Keratinocyte (primary cell): ENCODE results near the gene BBLN. TPM values are rescaled to one million over a fixed set of nuclear protein-coding genes. Genes with fewer than 3 reads are reported as not detected.

Source experiments
- DNase-seq: peaks from one replicate; pipeline ENCODE4 v3.0.0-alpha.2; 2011; ENCODE audit warnings: low read depth, missing footprints, low spot score
- FAIRE-seq: peaks from 2 replicates; lab custom pipeline; 2011; peaks lifted over from hg19 to GRCh38; lab: Jason Lieb, UNC
- H2AFZ ChIP-seq: 2 replicates; pipeline ENCODE4 v1.6.0; 2012; ENCODE audit warnings: low read length, control low read depth, inconsistent platforms; ENCODE audit not compliant: control insufficient read depth
- H3K27ac ChIP-seq: 2 replicates; pipeline ENCODE4 v1.5.1; 2011; ENCODE audit warnings: low read length; ENCODE audit not compliant: control insufficient read depth, insufficient read depth
- H3K27me3 ChIP-seq: 3 replicates; pipeline ENCODE4 v1.6.0; 2011; ENCODE audit warnings: low read length; ENCODE audit not compliant: control insufficient read depth, insufficient read depth; ENCODE audit errors: extremely low read depth
- H3K36me3 ChIP-seq, 2 experiments: 2 replicates in 1 of 2; 3 replicates in 1 of 2; pipeline ENCODE4 v1.5.1; 2011; ENCODE audit warnings: low read length in 2 of 2, mild to moderate bottlenecking in 1 of 2; ENCODE audit not compliant: control insufficient read depth in 2 of 2, insufficient read depth in 2 of 2; ENCODE audit errors: extremely low read depth in 1 of 2
- H3K4me1 ChIP-seq: 3 replicates; pipeline ENCODE4 v1.5.1; 2011; ENCODE audit warnings: low read length; ENCODE audit not compliant: control insufficient read depth, insufficient read depth; ENCODE audit errors: extremely low read depth
- H3K4me2 ChIP-seq: 3 replicates; pipeline ENCODE4 v1.6.0; 2011; ENCODE audit warnings: low read depth, low read length; ENCODE audit not compliant: control insufficient read depth, insufficient read depth; ENCODE audit errors: extremely low read depth
- H3K4me3 ChIP-seq, 3 experiments: fragments of 200-600 bp in 1 of 3; sonication (generic) in 1 of 3; 2 replicates in 2 of 3; 3 replicates in 1 of 3; pipeline ENCODE4 v1.5.1; 2011 to 2016; ENCODE audit warnings: low read length in 3 of 3, mild to moderate bottlenecking in 3 of 3, control low read depth in 2 of 3, inconsistent platforms in 1 of 3, low read depth in 1 of 3, mixed read lengths in 1 of 3, mixed run types in 1 of 3, moderate library complexity in 1 of 3; ENCODE audit not compliant: control insufficient read depth in 2 of 3, insufficient read depth in 2 of 3; ENCODE audit errors: extremely low read depth in 1 of 3
- H3K79me2 ChIP-seq: 2 replicates; pipeline ENCODE4 v1.6.0; 2012; ENCODE audit warnings: low read length; ENCODE audit not compliant: control insufficient read depth, insufficient read depth
- H3K9ac ChIP-seq: 3 replicates; pipeline ENCODE4 v1.6.0; 2011; ENCODE audit warnings: low read length; ENCODE audit not compliant: control insufficient read depth, insufficient read depth; ENCODE audit errors: extremely low read depth
- H3K9me1 ChIP-seq: 3 replicates; pipeline ENCODE4 v1.6.0; 2011; ENCODE audit warnings: low read length; ENCODE audit not compliant: control insufficient read depth, insufficient read depth; ENCODE audit errors: extremely low read depth
- H3K9me3 ChIP-seq: 2 replicates; pipeline ENCODE4 v1.5.1; 2012; ENCODE audit warnings: low read depth, low read length; ENCODE audit not compliant: control insufficient read depth
- H4K20me1 ChIP-seq: 3 replicates; pipeline ENCODE4 v1.6.0; 2011; ENCODE audit warnings: low read length; ENCODE audit not compliant: control insufficient read depth, insufficient read depth; ENCODE audit errors: extremely low read depth
- CTCF ChIP-seq, 3 experiments: IDR thresholded peaks in 1 of 3; conservative IDR thresholded peaks in 1 of 3; optimal IDR thresholded peaks in 1 of 3; 2 replicates in 2 of 3; 3 replicates in 1 of 3; pipeline versions ENCODE3 to v1.5.1; 2011; ENCODE audit warnings: low read length in 3 of 3, mild to moderate bottlenecking in 3 of 3, moderate library complexity in 2 of 3, control low read depth in 1 of 3, inconsistent platforms in 1 of 3; ENCODE audit not compliant: insufficient read depth in 2 of 3; ENCODE audit errors: extremely low read depth in 1 of 3
- EZH2 ChIP-seq: IDR thresholded peaks from one replicate; pipeline ENCODE4 v1.6.1; 2012; ENCODE audit warnings: inconsistent platforms, mild to moderate bottlenecking, low read length, moderate library complexity
- dilution Hi-C: fragments of 300-500 bp; cut with MboI; formaldehyde crosslinking; loops from one replicate; pipeline ENCODE4 v1.7.0; 2020; ENCODE audit warnings: low sequenced_read_pairs; ENCODE audit not compliant: extremely low pct_ligation_motif_present
- polyA plus RNA-seq, 5 experiments: library from polyadenylated mRNA; depleted of rRNA in 3 of 5; stranded (reverse) in 3 of 5; stranded (forward) in 1 of 5; unstranded in 1 of 5; fragments of >200 nt; gene quantifications; 1 replicate in 1 of 5; 2 replicates in 3 of 5; 3 replicates in 1 of 5; pipeline versions ENCODE4 v1.2.1 to v1.2.3, GENCODE V29; 2011 to 2012; ENCODE audit warnings: missing spikeins in 2 of 5, low read depth in 1 of 5, low replicate concordance in 1 of 5

The BBLN gene
- polyA plus RNA-seq, 1 donor (not counting 4 experiments of a cell fraction or from before 2014, with no cell fraction given) = 35.9 TPM

GRCh38 chr9:128148509-128149000, 11.5 kb upstream of the BBLN start:
- Histone ChIP-seq H3K9ac (peak overlapping the region; percentile 62), H3K79me2 (no peaks in the 10 kb centered on the region), H2AFZ (no peak overlapping the region), H3K27ac (peak overlapping the region; percentile 70), H3K4me3 (peak overlapping the region in 1 of 3 experiments; percentile 52), H3K36me3 (no peaks in the 10 kb centered on the region), H3K9me1 (no peaks in the 10 kb centered on the region), H4K20me1 (no peaks in the 10 kb centered on the region), H3K27me3 (no peaks in the 10 kb centered on the region), H3K4me2 (peak overlapping the region; percentile 70), H3K4me1 (peaks cover 52% of the 10 kb centered on the region), H3K9me3 (no peaks in the 10 kb centered on the region)
- TF ChIP-seq EZH2 (no peak), CTCF (optimal IDR thresholded peaks at IDR 0.05 in 1 of 3, IDR thresholded peaks at IDR 0.05 in 1 of 3, conservative IDR thresholded peaks at IDR 0.05 in 1 of 3; ENCODE audit: extremely low read depth in 1 of 3, insufficient read depth in 2 of 3, low read length in 3 of 3) (no peak)
- FAIRE-seq = no peak
- dilution Hi-C loops = no loop called here
- no peak for DNase-seq

DNA sequence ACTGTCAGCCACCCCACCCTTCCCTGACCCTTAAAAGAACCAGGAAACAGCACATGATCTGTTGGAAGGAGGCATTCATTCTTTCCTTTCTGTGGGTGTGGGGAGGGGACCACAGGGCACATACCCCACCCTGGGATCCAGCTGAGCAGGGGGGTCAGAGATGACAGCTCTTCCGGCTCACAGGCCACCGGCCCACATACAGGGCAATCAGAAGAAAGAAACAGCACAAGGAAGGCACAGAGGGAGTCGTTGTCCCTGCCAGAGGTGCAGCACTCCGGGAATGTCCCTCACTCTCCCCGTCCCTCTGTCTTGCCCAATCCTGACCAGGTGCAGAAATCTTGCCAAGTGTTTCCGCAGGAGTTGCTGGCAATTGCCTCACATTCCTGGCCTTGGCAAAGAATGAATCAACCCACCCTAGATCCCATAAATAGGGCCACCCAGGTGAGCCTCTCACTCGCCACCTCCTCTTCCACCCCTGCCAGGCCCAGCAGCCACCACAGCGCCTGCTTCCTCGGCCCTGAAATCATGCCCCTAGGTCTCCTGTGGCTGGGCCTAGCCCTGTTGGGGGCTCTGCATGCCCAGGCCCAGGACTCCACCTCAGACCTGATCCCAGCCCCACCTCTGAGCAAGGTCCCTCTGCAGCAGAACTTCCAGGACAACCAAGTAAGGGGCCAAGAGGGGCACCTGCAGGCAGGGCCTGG, 10.9 kb upstream of the BBLN start, which contains the start of gene LCN2:
TSS of gene LCN2 (plus strand) at position 453 of the 701 bp plus-strand sequence. CDS start at position 526, 73 bp downstream.
- Histone ChIP-seq H3K4me2 (peak within 1 kb of the TSS; percentile 70), H3K27me3 (no peaks in the 10 kb centered on the region), H3K27ac (peak within 1 kb of the TSS; percentile 70), H3K9me1 (no peaks in the 10 kb centered on the region), H3K36me3 (no peaks in the 10 kb centered on the region), H3K9ac (peak within 1 kb of the TSS; percentile 62), H3K4me3 (peak within 1 kb of the TSS in 1 of 3 experiments; percentile 52), H3K4me1 (peaks cover 46% of the 10 kb centered on the region), H3K79me2 (no peaks in the 10 kb centered on the region), H4K20me1 (no peaks in the 10 kb centered on the region), H3K9me3 (no peaks in the 10 kb centered on the region), H2AFZ (peak within 1 kb of the TSS; percentile 75)
- DNase-seq = no peak
- dilution Hi-C loops = no loop called here
- TF ChIP-seq CTCF (optimal IDR thresholded peaks at IDR 0.05 in 1 of 3, IDR thresholded peaks at IDR 0.05 in 1 of 3, conservative IDR thresholded peaks at IDR 0.05 in 1 of 3; ENCODE audit: extremely low read depth in 1 of 3, insufficient read depth in 2 of 3, low read length in 3 of 3) = no peak
- TF ChIP-seq EZH2 = no peak
- FAIRE-seq = no peak
